Vagina (tissue), 2 donors: Measurements from ENCODE around the gene CUBN.

Experiments used
- POLR2A ChIP-seq, 2 donors: fragments of 450-650 bp; IDR thresholded peaks; one replicate each; pipeline ENCODE4 v1.6.1; 2017; ENCODE audit warnings: antibody characterized with exemption in 2 of 2, mild to moderate bottlenecking in 2 of 2, moderate library complexity in 2 of 2
- POLR2AphosphoS5 ChIP-seq, 2 donors: sonication (generic); formaldehyde crosslinking; IDR thresholded peaks; one replicate each; pipeline ENCODE4 v1.9.0; 2017; ENCODE audit warnings: antibody characterized with exemption in 2 of 2, mild to moderate bottlenecking in 2 of 2, low read depth in 1 of 2; ENCODE audit not compliant: insufficient read depth in 1 of 2
- TF ChIP-seq, protein P1 (sequence below), 3 experiments: fragments of 450-650 bp in 2 of 3; fragments of 200-600 bp in 1 of 3; sonication (generic) in 1 of 3; IDR thresholded peaks; one replicate each; pipeline ENCODE4 v1.5.1; 2017 to 2019; ENCODE audit warnings: antibody characterized with exemption in 3 of 3, mild to moderate bottlenecking in 2 of 3, moderate library complexity in 2 of 3

DNA sequence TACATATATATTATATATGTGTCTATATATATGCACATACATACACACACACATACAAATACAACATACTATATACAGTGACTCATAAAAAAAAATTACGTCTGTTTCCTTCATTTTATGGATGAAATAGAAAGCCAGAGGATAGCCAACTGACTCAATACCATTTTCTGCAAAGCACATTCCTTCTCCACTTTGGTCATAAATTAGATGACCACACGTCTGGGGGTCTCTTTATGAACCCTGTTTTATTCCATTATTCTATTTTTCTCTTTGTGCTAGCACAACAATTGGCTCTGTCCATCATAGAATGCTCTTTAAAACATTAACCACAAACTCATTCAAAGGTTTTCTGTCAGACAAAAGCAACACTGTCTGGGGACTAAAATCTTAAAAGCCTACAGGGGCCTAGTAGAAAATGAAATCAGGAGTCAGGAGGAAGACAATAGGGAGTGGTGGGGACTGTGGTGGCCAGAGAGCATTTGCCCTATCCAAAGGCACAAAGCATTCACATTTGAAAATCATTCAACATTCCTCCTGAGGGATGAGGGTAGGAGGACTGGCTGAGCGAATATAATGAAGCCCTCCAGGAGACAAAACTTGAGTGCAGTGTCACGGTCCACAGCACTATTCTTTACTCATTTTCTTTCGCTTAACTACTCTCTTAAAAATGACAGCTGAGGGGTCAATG, 4.3 kb downstream of the CUBN start:
- TF ChIP-seq POLR2AphosphoS5 (IDR thresholded peaks at IDR 0.05; ENCODE audit: insufficient read depth in 1 of 2, low read depth in 1 of 2) (no peak), POLR2A (IDR thresholded peaks at IDR 0.05) (no peak)
- TF ChIP-seq, protein P1, sequence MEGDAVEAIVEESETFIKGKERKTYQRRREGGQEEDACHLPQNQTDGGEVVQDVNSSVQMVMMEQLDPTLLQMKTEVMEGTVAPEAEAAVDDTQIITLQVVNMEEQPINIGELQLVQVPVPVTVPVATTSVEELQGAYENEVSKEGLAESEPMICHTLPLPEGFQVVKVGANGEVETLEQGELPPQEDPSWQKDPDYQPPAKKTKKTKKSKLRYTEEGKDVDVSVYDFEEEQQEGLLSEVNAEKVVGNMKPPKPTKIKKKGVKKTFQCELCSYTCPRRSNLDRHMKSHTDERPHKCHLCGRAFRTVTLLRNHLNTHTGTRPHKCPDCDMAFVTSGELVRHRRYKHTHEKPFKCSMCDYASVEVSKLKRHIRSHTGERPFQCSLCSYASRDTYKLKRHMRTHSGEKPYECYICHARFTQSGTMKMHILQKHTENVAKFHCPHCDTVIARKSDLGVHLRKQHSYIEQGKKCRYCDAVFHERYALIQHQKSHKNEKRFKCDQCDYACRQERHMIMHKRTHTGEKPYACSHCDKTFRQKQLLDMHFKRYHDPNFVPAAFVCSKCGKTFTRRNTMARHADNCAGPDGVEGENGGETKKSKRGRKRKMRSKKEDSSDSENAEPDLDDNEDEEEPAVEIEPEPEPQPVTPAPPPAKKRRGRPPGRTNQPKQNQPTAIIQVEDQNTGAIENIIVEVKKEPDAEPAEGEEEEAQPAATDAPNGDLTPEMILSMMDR (IDR thresholded peaks at IDR 0.05): no peak
